ENCODE data around the gene STK24. TPM values are rescaled to one million over a fixed set of nuclear protein-coding genes. Genes with fewer than 3 reads are reported as not detected.

The STK24 gene
- total and polyA plus RNA-seq, 2 of the 4 experiments (the other 2 are of a cell fraction), result 29.2 to 43.4 TPM

- Histone ChIP-seq H3K9me3 (ENCODE audit: control insufficient read depth, insufficient read depth, low read length) (no peaks in the 10 kb centered on the region), H3K36me3 (ENCODE audit: control insufficient read depth, insufficient read depth, low read length) (peaks cover 73% of the 10 kb centered on the region), H3K4ac (ENCODE audit: low read depth, low read length) (no peak overlapping the region), H3K9ac (ENCODE audit: low read depth, low read length) (no peak overlapping the region), H2AFZ (replicated peaks; ENCODE audit: low read length, poor library complexity) (no peak overlapping the region), H3K18ac (ENCODE audit: low read depth, low read length) (no peak overlapping the region), H3K4me1 (ENCODE audit: control insufficient read depth, insufficient read depth, low read length) (no peaks in the 10 kb centered on the region), H3K27me3 (ENCODE audit: control insufficient read depth, insufficient read depth, low read length) (no peaks in the 10 kb centered on the region), H3K14ac (replicated peaks; ENCODE audit: low read depth, low read length) (no peak overlapping the region), H2AK5ac (ENCODE audit: low read depth, low read length) (no peak overlapping the region), H3K23ac (ENCODE audit: low read depth, low read length) (no peak overlapping the region), H2BK15ac (ENCODE audit: low read depth, low read length) (no peak overlapping the region), H3K9me1 (ENCODE audit: insufficient read depth, low read length) (peaks cover 7% of the 10 kb centered on the region), H2BK20ac (ENCODE audit: low read depth, low read length) (no peak overlapping the region), H3K79me1 (ENCODE audit: low read depth in 1 of 2, low read length in 2 of 2) (peaks cover 0 to 23% of the 10 kb centered on the region in 2 experiments; a peak in 2 of 4 replicates), H2BK120ac (ENCODE audit: low read depth, low read length) (no peak overlapping the region), H3K4me3 (ENCODE audit: insufficient read depth, low read depth, low read length) (no peak overlapping the region), H4K5ac (ENCODE audit: low read depth, low read length) (no peak overlapping the region), H2AK9ac (replicated peaks; ENCODE audit: low read depth, low read length, poor library complexity) (no peak overlapping the region), H4K91ac (ENCODE audit: insufficient read depth, low read depth, low read length) (no peak overlapping the region), H4K8ac (ENCODE audit: low read depth in 2 of 2, low read length in 2 of 2) (no peak overlapping the region), H3K4me2 (ENCODE audit: low read depth, low read length) (no peak overlapping the region), H3K56ac (ENCODE audit: extremely low read depth, insufficient read depth, low read length) (no peak overlapping the region), H3K27ac (ENCODE audit: insufficient read depth, low read length) (no peak overlapping the region), H2BK5ac (ENCODE audit: low read depth, low read length, poor library complexity, severe bottlenecking) (no peak overlapping the region), H4K20me1 (ENCODE audit: insufficient read depth, low read length) (peaks cover 4% of the 10 kb centered on the region; the same call in 1 of the 2 replicates)
- BruUV-seq (replicated peaks), result no TSS peak
- dilution Hi-C loops (cut with HindIII; ENCODE audit: low sequenced_read_pairs, unreplicated experiment), result no loop called here
- intact Hi-C loops (cut with micrococcal nuclease), result no loop called here
- CTCF ChIA-PET, result no interaction called here
- no peak for TF ChIP-seq FOS (IDR thresholded peaks at IDR 0.05; ENCODE audit: low read depth, low read length)
- WGBS, 2 experiments (ENCODE audit: extremely low coverage in 2 of 2, insufficient read length in 1 of 2), result 80% methylated on average over 5 of the region's 10 CpGs; no CpG with 5 or more reads in 1 of the 2 experiments
- DNase-seq (no peak), ATAC-seq (ENCODE audit: low read depth) (no peak)
- in situ Hi-C loops (cut with MboI; ENCODE audit: low sequenced_read_pairs), result loop anchor here (25.0 kb wide), 1 partner anchor 604 kb away; no protein-coding TSS in a partner anchor
- POLR2A ChIA-PET (ENCODE audit: unreplicated experiment), result no interaction called here
Observed at GRCh38 chr13:98433654-98434053, 143.3 kb downstream of the STK24 start.
